NK-92 treated with Interleukin-12 subunit alpha and Interleukin-12 subunit beta, amount 100 ng/mL, for 24 hours (cell line): Measurements from ENCODE around the gene AKAP13.
A peak's percentile ranks its signal among the peaks of the same experiment; 100 is the strongest.
"Not testable (repeated sequence)": the region's sequence is repeated elsewhere in the genome, so short reads cannot be mapped to it uniquely, and the experiment has no call there.

Source experiments
- DNase-seq: peaks from one replicate; lab custom pipeline; 2025; lab: John Stamatoyannopoulos, UW

Gene AKAP13

GRCh38 chr15:85412066-85412465 is 31.7 kb downstream of the AKAP13 start:
- no peak for DNase-seq

- peak; percentile 82 for DNase-seq
Measured at GRCh38 chr15:85412956-85413854, 32.8 kb downstream of the AKAP13 start.

GRCh38 chr15:85414037-85414436 is 33.6 kb downstream of the AKAP13 start:
- DNase-seq: no peak

- DNase-seq: no peak
Measured at GRCh38 chr15:85414495-85414894, 34.1 kb downstream of the AKAP13 start.

GRCh38 chr15:85414991-85415390 is 34.6 kb downstream of the AKAP13 start:
- DNase-seq: no peak

GRCh38 chr15:85415783-85416182 is 35.4 kb downstream of the AKAP13 start:
- DNase-seq: no peak

GRCh38 chr15:85417276-85417675 is 36.9 kb downstream of the AKAP13 start:
- no peak for DNase-seq

GRCh38 chr15:85419161-85419560 is 38.8 kb downstream of the AKAP13 start:
- no peak for DNase-seq

GRCh38 chr15:85421116-85421925 is 40.9 kb downstream of the AKAP13 start:
- no peak for DNase-seq

GRCh38 chr15:85422607-85423006 is 42.2 kb downstream of the AKAP13 start:
- DNase-seq: no peak

GRCh38 chr15:85423256-85423655 is 42.9 kb downstream of the AKAP13 start:
- DNase-seq: no peak

- no peak for DNase-seq
Measured at GRCh38 chr15:85424154-85424553, 43.8 kb downstream of the AKAP13 start.

- no peak for DNase-seq
Measured at GRCh38 chr15:85426481-85426880, 46.1 kb downstream of the AKAP13 start.

- DNase-seq: no peak
Measured at GRCh38 chr15:85427286-85428028, 47.1 kb downstream of the AKAP13 start.

GRCh38 chr15:85429522-85429921 is 49.1 kb downstream of the AKAP13 start:
- no peak for DNase-seq

GRCh38 chr15:85430406-85431204 is 50.2 kb downstream of the AKAP13 start:
- DNase-seq: no peak

- DNase-seq: no peak
Measured at GRCh38 chr15:85439996-85440395, 59.6 kb downstream of the AKAP13 start.

- DNase-seq: no peak
Measured at GRCh38 chr15:85440451-85440850, 60.0 kb downstream of the AKAP13 start.

- DNase-seq: not testable (repeated sequence)
Measured at GRCh38 chr15:85441854-85442253, 61.5 kb downstream of the AKAP13 start.

- no peak for DNase-seq
Measured at GRCh38 chr15:85443046-85443445, 62.6 kb downstream of the AKAP13 start.

GRCh38 chr15:85443593-85444087 is 63.2 kb downstream of the AKAP13 start:
- DNase-seq: no peak
